Loucy (cell line): Measurements from ENCODE around the gene SUPT6H.

Source experiments
- H2AFZ ChIP-seq: fragments of 200-600 bp; sonication (generic); 2 replicates; pipeline ENCODE4 v1.6.0; 2016; ENCODE audit warnings: antibody characterized with exemption, mild to moderate bottlenecking, low read length, moderate library complexity
- H3F3A ChIP-seq: fragments of 200-600 bp; 2 replicates; pipeline ENCODE4 v1.6.0; 2016; ENCODE audit warnings: antibody characterized with exemption, low read depth, mild to moderate bottlenecking
- H3K27me3 ChIP-seq: fragments of 200-600 bp; sonication (generic); 2 replicates; pipeline ENCODE4 v1.6.1; 2014; ENCODE audit warnings: low read length, mild to moderate bottlenecking; ENCODE audit not compliant: insufficient read depth, poor library complexity, severe bottlenecking
- H3K36me3 ChIP-seq: fragments of 200-600 bp; sonication (generic); 2 replicates; pipeline ENCODE4 v1.6.1; 2016; ENCODE audit warnings: low read length; ENCODE audit not compliant: insufficient read depth
- H3K4me1 ChIP-seq: fragments of 200-600 bp; sonication (generic); 2 replicates; pipeline ENCODE4 v1.5.1; 2014; ENCODE audit warnings: low read length, mild to moderate bottlenecking; ENCODE audit not compliant: insufficient read depth, poor library complexity, severe bottlenecking
- H3K4me2 ChIP-seq: fragments of 200-600 bp; sonication (generic); 2 replicates; pipeline ENCODE4 v1.6.0; 2014; ENCODE audit warnings: antibody characterized with exemption, low read length, low read depth, mild to moderate bottlenecking; ENCODE audit not compliant: poor library complexity, severe bottlenecking
- H3K4me3 ChIP-seq: fragments of 200-600 bp; sonication (generic); 2 replicates; pipeline ENCODE4 v1.5.1; 2014; ENCODE audit warnings: low read length, mild to moderate bottlenecking, mixed read lengths; ENCODE audit not compliant: poor library complexity, severe bottlenecking
- H3K79me2 ChIP-seq: fragments of 200-600 bp; sonication (generic); 2 replicates; pipeline ENCODE4 v1.6.1; 2014; ENCODE audit warnings: low read length; ENCODE audit not compliant: insufficient read depth
- H3K9ac ChIP-seq: fragments of 200-600 bp; sonication (generic); 2 replicates; pipeline ENCODE4 v1.6.0; 2014; ENCODE audit warnings: mild to moderate bottlenecking, low read depth, low read length, moderate library complexity; ENCODE audit not compliant: poor library complexity, severe bottlenecking
- H3K9me2 ChIP-seq: fragments of 200-600 bp; sonication (generic); replicated peaks from 2 replicates; pipeline ENCODE4 v1.6.1; 2016; ENCODE audit warnings: low read depth, low read length, mixed read lengths
- H3K9me3 ChIP-seq: fragments of 200-600 bp; sonication (generic); 2 replicates; pipeline ENCODE4 v1.6.1; 2014; ENCODE audit warnings: mild to moderate bottlenecking, antibody characterized with exemption, low read length, low read depth; ENCODE audit not compliant: insufficient read depth
- H4K20me1 ChIP-seq: fragments of 200-600 bp; sonication (generic); 2 replicates; pipeline ENCODE4 v1.6.0; 2014; ENCODE audit warnings: antibody characterized with exemption, low read length, mild to moderate bottlenecking; ENCODE audit not compliant: insufficient read depth, poor library complexity, severe bottlenecking
- CTCF ChIP-seq: fragments of 200-600 bp; sonication (generic); conservative IDR thresholded peaks from 2 replicates; pipeline ENCODE4 v1.5.1; 2014; ENCODE audit warnings: mild to moderate bottlenecking, antibody characterized with exemption, low read length
- EZH2phosphoT487 ChIP-seq: fragments of 200-600 bp; IDR thresholded peaks from 2 replicates; pipeline ENCODE4 v1.6.1; 2018; ENCODE audit warnings: antibody characterized with exemption, mild to moderate bottlenecking, moderate library complexity, borderline replicate concordance

Gene SUPT6H

GRCh38 chr17:28710861-28711722 lies 49.1 kb downstream of the SUPT6H start:
- Histone ChIP-seq H3K27me3 (no peaks in the 10 kb centered on the region), H3K36me3 (no peaks in the 10 kb centered on the region; the same call in 1 of the 2 replicates), H3K9ac (peak overlapping the region; percentile 93), H4K20me1 (no peaks in the 10 kb centered on the region), H3K4me2 (peak overlapping the region; percentile 79), H3K4me1 (peaks cover 8% of the 10 kb centered on the region), H3K79me2 (peaks cover 19% of the 10 kb centered on the region; the same call in 1 of the 2 replicates), H3K9me3 (no peaks in the 10 kb centered on the region), H2AFZ (peak overlapping the region; percentile 83), H3F3A (0 out of 2 replicates have a peak, but pooled peaks cover 3% of the 10 kb centered on the region), H3K4me3 (peak overlapping the region; percentile 78), H3K9me2 (no peaks in the 10 kb centered on the region)
- TF ChIP-seq EZH2phosphoT487 (no peak), CTCF (no peak)

- H3K9me3 ChIP-seq: no peaks in the 10 kb centered on the region
- peak within 1 kb of the TSS; percentile 83 for H2AFZ ChIP-seq
- H3K9me2 ChIP-seq: no peaks in the 10 kb centered on the region
- no peak for TF ChIP-seq EZH2phosphoT487
- no peak for TF ChIP-seq CTCF
- H4K20me1 ChIP-seq: no peaks in the 10 kb centered on the region
- 0 out of 2 replicates have a peak, but pooled peaks cover 3% of the 10 kb centered on the region for H3F3A ChIP-seq
- H3K27me3 ChIP-seq: no peaks in the 10 kb centered on the region
- no peaks in the 10 kb centered on the region for H3K36me3 ChIP-seq
- H3K4me3 ChIP-seq: peak within 1 kb of the TSS; percentile 78
- H3K4me1 ChIP-seq: peaks cover 8% of the 10 kb centered on the region
- H3K79me2 ChIP-seq: peaks cover 19% of the 10 kb centered on the region; the same call in 1 of the 2 replicates
- peak within 1 kb of the TSS; percentile 79 for H3K4me2 ChIP-seq
- H3K9ac ChIP-seq: peak within 1 kb of the TSS; percentile 93
Measured at GRCh38 chr17:28711723-28712031, 49.7 kb downstream of the SUPT6H start, which contains the start of gene PROCA1. PROCA1 (minus strand) TSS chr17:28711888; CDS start chr17:28711660, 228 bp downstream.

- peaks cover 19% of the 10 kb centered on the region; the same call in 1 of the 2 replicates for H3K79me2 ChIP-seq
- no peaks in the 10 kb centered on the region for H3K36me3 ChIP-seq
- peak overlapping the region; percentile 83 for H2AFZ ChIP-seq
- no peaks in the 10 kb centered on the region for H3K9me2 ChIP-seq
- H3K4me1 ChIP-seq: peaks cover 8% of the 10 kb centered on the region
- H3K9ac ChIP-seq: peak overlapping the region; percentile 93
- no peaks in the 10 kb centered on the region for H3K27me3 ChIP-seq
- TF ChIP-seq EZH2phosphoT487 (no peak), CTCF (peak; percentile 40)
- no peaks in the 10 kb centered on the region for H3K9me3 ChIP-seq
- H4K20me1 ChIP-seq: no peaks in the 10 kb centered on the region
- H3K4me2 ChIP-seq: peak overlapping the region; percentile 79
- H3K4me3 ChIP-seq: peak overlapping the region; percentile 78
- 0 out of 2 replicates have a peak, but pooled peaks cover 3% of the 10 kb centered on the region for H3F3A ChIP-seq
Measured at GRCh38 chr17:28712032-28712704, 50.2 kb downstream of the SUPT6H start.
